HG03521 (cell line): ENCODE data around the gene PHF20.
"Not testable (repeated sequence)": the region's sequence is repeated elsewhere in the genome, so short reads cannot be mapped to it uniquely, and the experiment has no call there.

Experiments used
- ATAC-seq: cut with Tn5 transposase; IDR thresholded peaks from one replicate; pipeline ENCODE4 v1.9.1; 2021; ENCODE audit warnings: mild to moderate bottlenecking, moderate library complexity; ENCODE audit not compliant: unreplicated experiment

PHF20 gene

DNA sequence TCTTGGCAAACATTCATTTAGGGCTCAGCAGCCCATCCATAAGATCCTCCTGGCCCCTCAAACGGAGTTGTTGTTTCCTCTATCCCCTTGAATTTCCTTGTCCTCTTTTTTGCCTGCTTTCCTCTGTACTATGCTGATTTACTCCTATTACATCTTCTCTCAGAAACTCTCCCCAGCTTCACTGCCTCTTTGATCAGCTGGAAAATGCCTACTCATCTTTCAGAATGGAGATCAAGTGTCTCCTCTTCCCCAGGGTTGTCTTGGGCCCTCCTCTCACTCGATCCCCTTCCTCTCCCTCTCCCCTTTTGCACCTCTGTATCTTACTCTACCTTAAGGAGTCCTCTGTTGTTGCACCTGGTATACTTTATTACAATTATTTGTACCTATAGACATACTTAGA, 60.2 kb downstream of the PHF20 start:
- ATAC-seq: no peak

DNA sequence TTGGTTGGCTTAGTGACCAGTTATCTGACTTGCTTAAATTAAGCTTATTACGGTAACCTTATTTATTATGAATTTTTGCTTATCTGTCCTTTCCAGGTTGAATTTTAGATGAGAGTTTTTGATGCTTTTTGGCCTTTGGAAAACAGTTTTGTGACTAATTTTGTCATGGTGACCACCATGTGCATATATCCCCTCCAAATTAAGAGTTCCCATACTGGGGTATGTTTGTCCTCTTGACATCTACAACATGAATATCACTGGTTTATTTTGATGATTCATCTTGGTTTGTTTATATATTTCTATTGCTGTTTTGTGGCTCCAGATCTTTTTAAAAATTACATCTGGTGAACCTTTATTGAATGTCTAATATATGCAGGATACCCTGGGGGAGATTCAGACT, 61.4 kb downstream of the PHF20 start:
- no peak for ATAC-seq

DNA sequence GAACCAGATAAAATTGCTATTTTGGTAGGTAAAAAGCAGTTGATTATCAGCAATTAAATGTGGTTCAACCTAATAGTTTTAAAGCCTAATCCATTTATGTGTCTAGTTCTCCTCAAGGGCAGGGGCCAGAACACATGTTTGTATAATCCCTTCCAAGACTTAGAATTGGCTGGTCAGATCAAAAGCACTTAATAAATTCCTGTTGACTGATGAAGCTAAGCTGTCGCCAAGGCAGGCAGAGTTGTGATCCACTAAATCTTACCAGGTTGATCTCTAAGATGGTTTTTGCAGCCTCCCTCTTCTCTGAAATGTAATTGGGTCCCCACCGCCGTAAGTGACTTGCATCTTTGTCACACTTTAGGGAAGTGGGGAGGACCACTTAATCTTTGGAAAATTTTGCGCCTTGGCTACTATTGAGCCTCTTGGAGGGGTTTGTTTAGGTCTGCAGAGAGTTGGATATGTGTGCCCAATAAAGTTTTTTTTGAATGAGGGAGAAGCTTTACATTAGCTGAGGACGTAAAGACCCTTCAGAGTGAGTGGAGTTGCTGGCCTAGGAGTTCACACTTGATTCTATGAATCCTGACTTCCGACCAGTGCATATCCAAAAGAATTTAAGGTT, 65.9 kb downstream of the PHF20 start:
- ATAC-seq: no peak

DNA sequence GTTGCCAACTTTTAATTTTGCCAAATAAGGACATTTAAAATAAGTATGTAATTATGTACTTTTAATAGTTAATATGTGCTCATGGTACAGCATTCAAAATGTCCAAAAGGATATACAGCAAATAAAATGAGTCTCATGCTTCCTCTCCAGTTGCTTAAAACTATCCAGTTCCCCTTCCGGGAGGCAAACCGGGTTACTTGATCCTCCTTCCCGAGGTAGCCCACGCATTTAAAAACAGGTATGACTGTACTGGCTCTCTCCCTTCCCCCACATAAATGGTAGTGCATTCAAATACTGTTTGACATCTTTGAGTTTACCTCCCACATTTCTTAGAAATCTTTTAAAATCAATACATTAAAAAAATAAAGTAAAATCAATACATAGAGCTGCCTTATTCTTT, 66.4 kb downstream of the PHF20 start:
- no peak for ATAC-seq

DNA sequence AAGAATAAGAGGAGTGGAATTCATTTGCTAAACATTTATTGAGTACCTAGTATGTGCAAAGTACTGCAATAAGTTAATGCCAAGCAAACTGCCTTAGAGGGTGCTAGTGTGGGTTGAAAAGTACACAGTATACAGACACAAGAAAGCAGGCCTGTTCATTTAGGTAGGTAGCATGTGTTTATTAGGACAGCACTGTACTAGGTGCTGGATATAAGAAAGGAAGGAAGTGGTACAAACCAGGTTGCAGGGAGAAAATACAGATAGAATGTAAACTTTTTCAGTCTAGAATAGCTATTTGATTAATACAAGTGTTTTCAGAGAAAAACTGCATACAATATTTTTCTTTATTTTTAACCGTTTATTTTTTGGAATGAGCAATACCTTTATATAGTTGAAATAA, 68.1 kb downstream of the PHF20 start:
- no peak for ATAC-seq

DNA sequence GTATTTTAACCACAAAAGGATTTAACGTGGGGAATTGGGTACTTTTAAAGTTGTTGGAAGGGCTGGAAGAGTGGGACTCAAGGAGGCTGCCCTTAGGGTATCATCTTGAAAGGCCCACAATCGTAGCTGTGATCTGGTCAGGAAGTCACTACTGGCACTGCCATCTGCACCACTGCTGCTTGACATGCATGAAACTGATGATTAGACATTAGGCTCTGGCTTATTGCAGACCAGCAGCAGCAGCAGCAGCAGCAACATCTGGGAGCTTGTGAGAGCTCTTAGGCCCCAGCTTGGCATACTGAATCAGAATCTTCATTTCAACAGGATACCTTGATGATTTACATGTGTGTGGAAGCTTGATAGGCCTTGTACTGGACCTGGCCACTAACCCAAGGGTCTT, 68.6 kb downstream of the PHF20 start:
- no peak for ATAC-seq

DNA sequence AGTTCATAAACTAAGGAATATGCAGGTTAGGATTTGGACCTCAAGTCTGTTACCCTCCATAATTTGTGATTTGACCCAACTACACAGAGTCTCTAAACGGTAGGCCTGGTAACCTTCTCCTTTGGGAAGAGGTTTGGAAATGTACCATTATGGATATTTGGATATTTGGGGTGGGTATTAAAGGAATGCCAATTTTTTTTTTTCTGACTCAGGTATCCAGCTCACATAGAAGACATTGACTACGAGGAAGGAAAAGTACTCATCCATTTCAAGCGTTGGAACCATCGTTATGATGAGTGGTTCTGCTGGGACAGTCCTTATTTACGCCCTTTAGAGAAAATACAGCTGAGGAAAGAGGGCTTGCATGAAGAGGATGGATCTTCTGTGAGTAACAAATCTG, 70.5 kb downstream of the PHF20 start:
- ATAC-seq: no peak

DNA sequence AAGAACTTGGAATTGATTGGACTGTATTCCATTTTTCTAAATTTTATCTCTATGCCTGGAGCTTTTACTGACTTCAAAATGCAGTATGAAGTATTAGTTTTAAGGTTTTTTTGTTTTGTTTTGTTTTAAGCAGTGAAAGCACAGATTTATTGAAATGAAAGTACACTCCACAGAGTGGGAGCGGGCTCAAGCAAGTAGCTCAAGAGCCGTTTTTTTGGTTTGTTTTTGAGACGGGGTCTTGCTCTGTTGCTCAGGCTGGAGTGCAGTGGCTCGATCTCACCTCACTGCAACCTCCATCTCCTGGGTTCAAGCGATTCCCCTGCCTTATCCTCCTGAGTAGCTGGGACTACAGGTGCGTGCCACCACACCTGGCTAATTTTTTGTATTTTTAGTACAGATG, 72.1 kb downstream of the PHF20 start:
- not testable (repeated sequence) for ATAC-seq

DNA sequence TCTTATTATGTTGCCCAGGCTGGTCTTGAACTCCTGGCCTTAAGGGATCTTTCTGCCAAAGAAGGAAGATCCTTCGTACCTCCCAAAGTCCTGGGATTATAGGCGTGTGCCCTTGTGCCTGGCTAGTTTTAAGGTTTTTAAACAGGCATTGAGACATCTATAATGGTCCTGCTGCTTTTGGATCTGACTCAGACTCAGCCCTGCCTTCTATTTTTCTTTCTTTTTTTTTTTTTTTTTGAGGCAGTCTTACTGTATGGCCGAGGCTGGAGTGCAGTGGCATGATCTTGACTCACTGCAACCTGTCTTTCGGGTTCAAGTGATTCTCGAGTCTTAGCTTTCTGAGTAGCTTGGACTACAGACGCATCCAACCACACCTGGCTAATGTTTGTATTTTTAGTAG, 73.7 kb downstream of the PHF20 start:
- no peak for ATAC-seq

DNA sequence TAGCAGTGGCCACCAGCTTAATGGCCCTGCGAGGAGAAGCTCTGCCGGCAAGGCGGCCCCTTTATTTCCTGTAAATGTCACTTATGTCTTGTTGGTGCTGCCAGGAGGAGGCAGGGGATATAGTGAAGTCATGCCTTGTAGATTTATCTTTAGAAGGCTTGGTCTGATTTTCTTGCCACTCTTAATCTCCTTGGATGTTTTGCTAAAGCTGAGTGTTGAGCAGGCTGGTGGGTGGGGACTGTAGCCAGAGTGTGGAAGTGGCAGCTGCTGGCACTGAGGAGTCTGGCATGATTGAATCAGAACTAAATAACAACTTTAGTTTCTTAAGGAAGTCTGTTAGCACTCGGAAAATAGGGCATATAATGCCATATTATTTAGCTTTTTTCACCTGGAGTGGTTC, 77.9 kb downstream of the PHF20 start:
- ATAC-seq: no peak

DNA sequence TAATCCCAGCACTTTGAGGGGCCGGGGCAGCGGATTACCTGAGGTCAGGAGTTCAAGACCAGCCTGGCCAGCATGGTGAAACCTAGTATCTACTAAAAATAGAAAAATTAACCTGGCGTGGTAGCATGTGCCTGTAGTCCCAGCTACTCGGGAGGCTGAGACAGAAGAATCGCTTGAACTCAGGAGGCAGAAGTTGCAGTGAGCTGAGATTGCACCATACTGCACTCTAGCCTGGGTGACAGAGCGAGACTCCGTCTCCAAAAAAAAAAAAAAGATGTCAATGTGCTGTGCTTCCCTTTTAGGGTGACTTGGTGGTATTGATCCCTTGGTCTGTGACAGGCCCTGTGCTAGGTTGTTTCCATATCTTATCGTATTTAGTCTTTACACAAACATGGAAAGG, 79.8 kb downstream of the PHF20 start:
- not testable (repeated sequence) for ATAC-seq

DNA sequence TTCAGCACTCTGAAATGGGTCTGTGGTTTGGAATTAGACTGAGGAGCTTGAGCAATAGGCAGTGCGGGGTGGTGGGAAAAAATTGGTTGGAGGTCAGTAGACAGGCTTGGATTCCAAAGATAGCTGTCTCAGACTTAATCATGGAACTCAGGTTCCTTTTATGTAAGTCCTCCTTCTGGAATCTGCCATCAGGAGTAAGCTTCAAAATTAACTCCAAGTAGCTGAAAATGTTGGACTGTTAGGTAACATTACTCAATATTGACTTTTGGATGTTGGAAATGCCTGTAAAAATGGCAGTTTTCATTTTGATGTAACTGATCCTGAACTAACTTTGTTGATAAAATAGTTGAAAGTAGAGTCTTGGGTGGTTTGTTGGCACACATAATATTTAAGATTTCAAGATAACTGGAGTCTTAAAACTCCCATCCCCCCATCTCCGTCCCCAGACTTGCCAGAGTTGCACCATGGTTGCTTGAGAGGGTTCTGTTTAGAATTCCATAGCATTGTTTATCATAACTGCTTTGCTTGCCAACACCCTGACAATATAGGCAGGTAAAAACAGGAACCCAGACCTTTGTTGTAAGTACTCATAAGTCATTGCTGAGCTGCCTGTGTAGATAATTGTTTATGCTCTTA, 83.0 kb downstream of the PHF20 start:
- ATAC-seq: no peak

DNA sequence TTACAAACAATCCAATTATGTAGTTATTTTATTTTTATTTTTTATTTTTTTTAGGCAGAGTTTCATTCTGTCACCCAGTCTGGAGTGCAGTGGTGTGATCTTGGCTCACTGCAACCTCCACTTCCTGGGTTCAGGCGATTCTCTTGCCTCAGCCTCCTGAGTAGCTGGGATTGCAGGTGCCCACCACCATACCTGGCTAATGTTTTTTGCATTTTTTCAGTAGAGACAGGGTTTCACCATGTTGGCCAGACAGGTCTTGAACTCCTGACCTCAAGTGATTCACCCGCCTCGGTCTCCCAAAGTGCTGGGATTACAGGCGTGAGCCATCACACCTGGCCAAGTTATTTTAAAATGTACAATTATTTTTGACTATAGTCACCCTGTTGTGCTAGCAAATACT, 83.8 kb downstream of the PHF20 start:
- ATAC-seq: not testable (repeated sequence)

DNA sequence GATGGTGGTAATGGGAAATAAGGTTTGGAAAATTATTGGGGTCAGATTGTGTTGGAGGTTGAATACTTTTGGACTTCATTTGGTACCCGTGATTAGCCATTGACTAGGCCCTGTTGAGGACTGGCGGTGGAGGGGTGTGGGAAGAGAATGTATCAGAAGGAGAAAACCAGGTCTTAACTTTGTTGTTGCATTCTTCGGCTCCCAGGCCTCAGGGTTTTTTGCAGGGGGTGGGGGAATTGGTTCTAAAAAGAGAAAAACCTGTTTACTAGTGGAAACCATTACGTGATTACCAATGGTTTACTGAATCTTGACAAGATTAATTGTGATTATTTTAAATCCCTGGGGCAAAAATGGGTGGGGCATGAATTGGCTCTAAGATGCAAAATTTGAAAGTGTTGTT, 85.1 kb downstream of the PHF20 start:
- ATAC-seq: no peak

DNA sequence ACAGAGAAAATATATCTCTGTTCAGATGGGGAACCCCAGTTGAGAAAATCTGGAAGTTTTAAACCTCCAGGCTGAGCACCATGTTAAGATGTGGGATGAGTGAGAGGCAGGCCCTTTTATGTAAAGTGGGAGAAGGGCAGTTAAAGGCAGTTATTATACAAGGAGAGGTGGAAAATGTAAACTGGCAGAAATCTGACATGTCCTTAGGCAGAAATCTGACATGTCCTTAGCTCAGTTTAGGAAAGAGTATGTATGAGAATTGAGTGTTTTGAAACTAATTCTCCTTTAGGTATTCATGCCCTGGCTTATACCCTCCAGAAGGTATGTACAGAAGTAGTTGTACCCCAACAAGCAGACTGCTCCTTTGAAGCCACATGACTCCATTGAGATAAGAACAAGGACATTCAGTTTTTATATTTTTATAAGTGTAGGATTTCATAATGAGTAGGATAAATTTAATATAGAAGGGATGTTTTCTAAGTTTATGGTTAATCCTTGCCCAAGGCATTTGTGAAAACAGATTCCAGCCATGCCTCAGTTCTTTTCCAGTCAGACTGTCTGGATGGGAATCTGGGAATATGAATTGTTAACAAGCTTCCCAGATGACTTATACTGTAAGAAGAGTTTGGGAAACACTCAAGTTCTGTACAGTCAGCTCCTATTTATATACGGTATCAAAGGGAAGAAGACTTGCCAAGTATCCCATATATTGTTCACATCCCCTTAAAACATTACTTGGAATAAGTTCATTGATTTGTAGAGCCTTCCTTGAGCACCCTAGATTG, 94.8 kb downstream of the PHF20 start:
- ATAC-seq: no peak

DNA sequence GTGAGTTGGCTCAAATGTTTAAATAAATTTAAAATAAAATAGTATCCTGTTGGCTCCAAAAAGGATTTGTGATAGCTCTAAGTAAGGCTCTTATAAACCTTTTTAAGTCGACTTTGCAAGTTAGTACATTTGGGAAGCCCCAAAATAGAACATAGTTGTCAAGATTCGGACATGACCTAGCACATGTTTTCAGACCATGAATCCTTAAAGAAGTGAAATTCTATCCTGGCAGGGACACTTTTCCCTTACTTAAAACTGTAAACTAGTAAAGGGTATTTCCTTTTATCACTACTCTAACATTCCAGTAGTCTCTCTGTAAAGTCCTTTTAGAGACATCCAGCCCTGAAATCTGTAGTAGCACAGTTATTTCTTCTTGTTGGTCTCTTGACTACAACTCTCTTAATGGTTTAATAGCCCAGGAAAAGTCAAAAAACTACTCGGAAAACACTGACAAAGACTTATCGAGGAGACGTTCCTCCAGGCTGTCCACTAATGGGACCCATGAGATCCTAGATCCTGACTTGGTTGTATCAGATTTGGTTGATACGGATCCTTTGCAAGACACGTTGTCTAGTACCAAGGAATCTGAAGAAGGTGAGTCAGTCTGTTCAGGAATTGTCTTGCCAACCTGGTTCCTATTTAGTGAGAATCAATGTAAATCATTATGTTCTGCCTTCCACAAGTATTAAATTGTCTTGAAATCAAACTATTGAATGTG, 98.9 kb downstream of the PHF20 start:
- no peak for ATAC-seq

DNA sequence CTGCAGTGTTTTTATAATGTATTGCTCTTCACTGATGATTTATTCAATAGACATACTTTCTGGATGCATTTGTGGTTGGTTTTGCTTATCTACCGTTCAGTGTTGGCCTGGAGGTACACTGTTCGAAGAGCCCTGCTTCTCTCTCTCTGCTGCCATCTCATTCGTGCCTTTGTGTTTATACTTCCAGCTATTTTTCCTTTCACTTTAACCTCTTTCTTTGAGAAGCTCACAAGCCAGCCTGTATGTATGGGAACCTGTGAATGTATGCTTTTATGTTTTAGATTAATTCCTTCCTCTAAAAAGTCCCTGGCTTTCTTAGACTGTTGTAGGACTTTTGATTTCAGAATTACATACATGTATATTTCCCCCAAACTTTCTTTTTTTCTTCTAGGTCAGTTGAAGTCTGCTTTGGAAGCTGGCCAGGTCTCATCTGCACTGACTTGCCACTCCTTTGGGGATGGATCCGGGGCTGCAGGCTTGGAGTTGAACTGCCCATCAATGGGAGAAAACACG, 99.5 kb downstream of the PHF20 start:
- no peak for ATAC-seq

DNA sequence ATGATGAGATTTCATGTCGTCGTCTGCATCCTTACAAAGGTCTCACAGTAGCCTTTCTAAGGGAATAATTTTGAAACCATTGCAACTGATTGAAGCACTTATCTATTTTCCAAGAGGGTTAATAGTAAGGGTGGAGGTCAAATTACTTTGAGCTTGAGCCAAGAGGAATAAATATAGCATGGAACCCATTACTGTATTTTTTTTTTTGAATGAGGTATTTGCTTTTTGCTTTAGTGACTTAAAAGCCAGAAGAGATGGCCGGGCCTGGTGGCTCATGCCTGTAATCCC, 104.2 kb downstream of the PHF20 start:
- ATAC-seq: no peak

DNA sequence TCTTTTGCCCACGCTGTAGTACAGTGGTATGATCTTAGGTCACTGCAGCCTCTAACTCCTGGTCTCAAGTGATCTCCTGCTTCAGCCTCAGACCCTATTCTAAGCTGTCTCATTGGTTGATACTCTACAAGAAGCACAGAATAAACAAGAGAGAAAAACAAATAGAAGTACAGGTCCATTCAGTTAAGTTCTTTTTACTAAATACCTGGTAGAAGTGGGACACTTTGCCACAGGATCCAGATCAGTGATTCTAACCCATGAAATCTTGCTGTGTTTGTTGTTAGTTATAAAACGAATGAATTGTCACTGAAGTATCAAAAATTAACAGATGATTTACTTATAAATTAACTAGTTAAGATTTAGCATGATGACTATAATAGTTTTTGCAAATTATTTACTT, 105.8 kb downstream of the PHF20 start:
- ATAC-seq: no peak

DNA sequence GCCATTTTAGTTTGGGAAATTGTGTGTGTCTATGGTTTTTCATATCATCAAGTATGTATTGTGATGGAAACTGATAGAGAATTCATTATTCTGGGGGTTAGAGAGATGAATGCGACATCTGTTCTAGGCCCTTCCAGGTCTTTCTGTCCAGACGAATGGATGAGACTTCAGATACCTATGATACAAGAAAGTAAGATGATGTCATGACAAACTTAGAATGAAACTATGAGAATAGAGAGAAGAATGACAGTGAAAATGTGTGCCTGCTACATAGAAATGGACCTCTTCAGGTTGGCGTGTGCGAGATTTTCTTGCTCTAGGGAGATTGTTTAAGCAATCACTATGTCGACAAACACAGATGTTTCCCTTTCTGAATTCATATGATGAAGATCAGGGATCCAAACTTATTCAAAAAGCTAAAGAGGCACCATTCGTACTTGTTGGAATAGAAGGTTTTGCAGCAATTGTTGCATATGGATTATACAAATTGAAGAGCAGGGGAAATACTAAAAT, 106.4 kb downstream of the PHF20 start:
- no peak for ATAC-seq

DNA sequence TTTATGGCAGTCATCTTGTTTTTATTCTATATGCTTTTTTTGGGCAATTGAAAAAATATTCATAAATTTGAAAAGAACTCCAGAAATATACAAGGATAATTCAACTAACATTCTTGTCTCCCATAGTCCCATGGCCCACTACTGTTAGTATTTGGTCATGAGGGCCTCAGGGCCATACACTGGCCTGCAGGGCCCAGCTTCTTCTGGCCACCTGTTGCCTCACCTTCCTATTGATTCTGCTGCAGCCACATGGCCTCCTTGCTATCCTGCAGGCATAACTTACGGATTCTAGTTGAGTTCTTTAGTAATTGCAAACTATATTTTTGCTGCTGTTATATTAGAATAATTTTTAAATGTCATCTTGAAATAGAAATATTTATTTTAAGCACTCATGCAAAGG, 109.9 kb downstream of the PHF20 start:
- ATAC-seq: no peak
